ENCODE data around the gene PLBD2.
A peak's percentile ranks its signal among the peaks of the same experiment; 100 is the strongest.

Gene PLBD2

GRCh38 chr12:113371808-113372207 lies 13.4 kb downstream of the PLBD2 start:
- DNase-seq, result no peak

GRCh38 chr12:113372371-113372770 lies 14.0 kb downstream of the PLBD2 start:
- DNase-seq, result no peak

DNA sequence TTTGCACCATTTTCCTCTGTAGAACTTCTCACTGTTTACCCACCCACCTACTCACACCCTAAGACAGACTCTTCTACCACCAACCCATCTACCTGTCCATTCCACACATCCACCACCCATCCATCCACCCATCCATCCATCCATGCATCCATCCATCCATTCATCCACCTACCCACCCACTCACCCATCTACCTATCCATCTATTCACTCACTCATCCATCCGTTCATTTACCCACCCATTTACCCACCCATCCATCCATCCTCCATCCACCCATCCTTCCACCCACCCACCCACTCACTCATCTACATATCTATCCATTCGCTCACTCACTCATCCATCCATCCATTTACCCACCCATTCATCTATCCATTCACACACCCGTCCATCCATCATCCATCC lies 15.1 kb downstream of the PLBD2 start:
- no peak for DNase-seq

DNA sequence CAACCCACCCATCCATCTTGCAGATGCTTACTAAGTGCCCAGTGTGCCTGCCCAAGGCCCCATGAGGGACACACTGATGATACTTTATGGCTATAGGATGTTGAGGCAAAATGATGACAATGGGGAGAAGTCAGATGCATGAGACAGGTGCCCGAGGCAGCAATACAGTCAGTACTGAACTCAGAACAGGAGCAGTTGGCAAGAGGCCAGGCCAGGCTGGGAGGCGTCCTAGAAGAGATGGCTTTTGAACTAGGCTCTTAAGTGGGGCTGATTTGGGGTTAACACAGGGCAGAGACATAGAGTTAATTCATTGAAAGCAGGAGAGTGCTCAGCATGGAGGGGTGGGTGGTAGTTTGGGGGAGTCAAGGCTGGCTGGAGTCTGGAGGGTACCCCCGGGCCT lies 15.6 kb downstream of the PLBD2 start:
- no peak for DNase-seq

DNA sequence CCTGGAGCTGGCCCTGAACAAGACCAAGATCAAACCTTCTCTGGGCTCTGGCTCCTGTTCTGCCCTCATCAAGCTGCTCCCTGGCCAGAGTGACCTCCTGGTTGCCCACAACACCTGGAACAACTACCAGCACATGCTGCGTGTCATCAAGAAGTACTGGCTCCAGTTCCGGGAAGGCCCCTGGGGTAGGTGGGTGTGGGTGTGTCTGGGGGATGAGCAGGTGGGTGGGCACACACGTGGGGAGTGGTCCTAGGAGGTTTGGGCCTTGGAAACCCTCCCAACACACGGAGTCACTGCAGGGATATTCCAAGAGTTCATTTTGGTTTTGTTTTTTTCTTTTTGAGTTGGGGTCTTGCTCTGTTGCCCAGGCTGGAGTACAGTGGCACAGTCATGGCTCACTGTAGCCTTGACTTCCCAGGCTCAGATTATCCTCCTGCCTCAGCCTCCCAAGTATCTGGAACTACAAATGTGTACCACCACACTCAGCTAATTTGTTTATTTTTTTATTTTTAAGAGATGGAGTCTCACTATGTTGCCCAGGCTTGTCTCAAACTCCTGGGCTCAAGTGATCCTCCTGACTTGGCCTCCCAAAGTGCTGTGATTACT lies 16.5 kb downstream of the PLBD2 start:
- DNase-seq, result no peak

GRCh38 chr12:113378291-113378690 lies 19.9 kb downstream of the PLBD2 start:
- peak in 1 of 2 experiments; percentile 6 for DNase-seq

GRCh38 chr12:113381220-113381619 lies 22.8 kb downstream of the PLBD2 start:
- no peak for DNase-seq

DNA sequence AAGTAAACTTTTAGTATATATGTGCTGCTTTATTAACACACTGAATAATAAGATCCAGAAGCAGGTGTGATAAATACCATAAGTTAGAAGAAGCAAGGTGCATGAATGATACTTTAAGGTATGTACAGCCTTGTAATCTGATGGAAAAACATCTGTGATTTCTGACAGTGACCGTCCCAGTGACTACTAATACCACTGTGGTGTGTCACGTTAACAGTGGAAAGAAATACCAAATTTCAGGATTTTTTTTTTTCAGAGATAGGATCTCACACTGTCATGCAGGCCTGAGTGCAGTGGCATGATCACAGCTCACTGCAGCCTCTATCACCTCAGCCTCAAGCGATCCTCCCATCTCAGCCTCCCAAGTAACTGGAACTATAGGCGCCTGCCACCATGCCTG lies 23.8 kb downstream of the PLBD2 start:
- no peak for DNase-seq

GRCh38 chr12:113384778-113385177 lies 26.4 kb downstream of the PLBD2 start:
- no peak for DNase-seq

GRCh38 chr12:113385282-113385882 lies 27.0 kb downstream of the PLBD2 start:
- no peak for DNase-seq

DNA sequence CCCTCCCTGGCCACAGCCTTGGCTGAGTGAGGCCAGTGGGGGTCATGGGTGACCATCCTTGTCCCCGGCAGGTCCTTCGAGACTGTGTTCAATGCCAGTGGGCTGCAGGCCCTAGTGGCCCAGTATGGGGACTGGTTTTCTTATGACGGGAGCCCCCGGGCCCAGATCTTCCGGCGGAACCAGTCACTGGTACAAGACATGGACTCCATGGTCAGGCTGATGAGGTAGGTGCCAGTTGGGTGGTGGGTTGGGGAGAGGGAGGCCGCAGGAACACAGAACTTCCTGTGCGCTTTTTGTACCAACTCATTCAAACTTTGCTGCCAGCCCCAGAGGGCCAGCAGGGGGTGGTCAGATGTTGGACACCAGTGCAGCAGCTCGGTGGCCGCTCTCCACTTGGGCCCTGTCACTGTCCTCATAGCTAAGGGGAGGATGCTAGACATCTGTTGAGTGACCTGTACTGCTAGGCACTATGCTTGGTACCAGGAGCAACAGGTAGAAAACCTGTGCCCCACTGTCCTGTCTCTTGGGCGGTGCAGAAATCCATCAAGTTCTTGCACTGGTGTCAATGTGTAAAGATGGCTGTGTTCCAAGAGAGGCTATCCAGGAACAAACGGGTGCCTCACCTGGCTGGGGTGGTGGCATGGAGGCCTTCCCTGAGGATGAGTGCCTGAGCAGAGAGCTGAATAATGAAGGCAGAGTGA lies 28.6 kb downstream of the PLBD2 start:
- no peak for DNase-seq

GRCh38 chr12:113387631-113388030 lies 29.2 kb downstream of the PLBD2 start:
- DNase-seq, result no peak

DNA sequence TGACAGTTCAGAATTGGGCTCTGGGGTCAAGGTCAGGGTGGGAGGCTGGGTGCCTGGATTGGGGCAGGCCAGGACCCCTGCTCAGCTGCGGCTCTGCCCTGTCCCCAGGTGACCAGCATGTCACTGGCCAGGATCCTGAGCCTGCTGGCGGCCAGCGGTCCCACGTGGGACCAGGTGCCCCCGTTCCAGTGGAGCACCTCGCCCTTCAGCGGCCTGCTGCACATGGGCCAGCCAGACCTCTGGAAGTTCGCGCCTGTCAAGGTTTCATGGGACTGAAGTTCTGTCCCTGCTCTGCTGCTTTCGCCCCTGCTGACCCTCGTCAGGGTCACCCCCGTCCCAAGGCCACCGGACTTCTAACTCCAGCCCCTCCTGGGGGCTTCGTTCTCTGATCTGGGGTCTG lies 30.0 kb downstream of the PLBD2 start:
- no peak for DNase-seq

GRCh38 chr12:113390064-113391043 lies 32.0 kb downstream of the PLBD2 start:
- DNase-seq, result no peak

DNA sequence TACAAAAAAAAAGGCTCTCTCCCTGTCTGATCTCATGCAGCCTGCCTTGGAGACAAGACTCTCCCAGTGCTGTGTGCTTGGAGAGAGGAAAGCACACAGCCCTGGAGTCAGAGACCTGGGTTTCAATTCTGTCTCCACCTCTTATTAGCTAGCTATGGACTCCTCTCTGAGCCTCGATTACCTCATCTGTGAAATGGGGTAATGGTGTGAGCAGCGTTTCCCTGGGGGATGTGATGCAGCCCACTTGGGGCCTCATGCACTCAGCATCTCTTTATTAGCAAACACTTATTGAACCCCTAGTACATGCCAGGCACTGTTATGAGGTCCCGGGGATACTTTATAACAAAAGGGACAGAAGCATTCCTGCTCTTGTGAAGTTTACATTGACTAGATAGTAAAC lies 32.8 kb downstream of the PLBD2 start:
- no peak for DNase-seq

- DNase-seq, result no peak
Observed at GRCh38 chr12:113391650-113392337, 33.4 kb downstream of the PLBD2 start.

GRCh38 chr12:113392520-113392919 lies 34.1 kb downstream of the PLBD2 start:
- no peak for DNase-seq

DNA sequence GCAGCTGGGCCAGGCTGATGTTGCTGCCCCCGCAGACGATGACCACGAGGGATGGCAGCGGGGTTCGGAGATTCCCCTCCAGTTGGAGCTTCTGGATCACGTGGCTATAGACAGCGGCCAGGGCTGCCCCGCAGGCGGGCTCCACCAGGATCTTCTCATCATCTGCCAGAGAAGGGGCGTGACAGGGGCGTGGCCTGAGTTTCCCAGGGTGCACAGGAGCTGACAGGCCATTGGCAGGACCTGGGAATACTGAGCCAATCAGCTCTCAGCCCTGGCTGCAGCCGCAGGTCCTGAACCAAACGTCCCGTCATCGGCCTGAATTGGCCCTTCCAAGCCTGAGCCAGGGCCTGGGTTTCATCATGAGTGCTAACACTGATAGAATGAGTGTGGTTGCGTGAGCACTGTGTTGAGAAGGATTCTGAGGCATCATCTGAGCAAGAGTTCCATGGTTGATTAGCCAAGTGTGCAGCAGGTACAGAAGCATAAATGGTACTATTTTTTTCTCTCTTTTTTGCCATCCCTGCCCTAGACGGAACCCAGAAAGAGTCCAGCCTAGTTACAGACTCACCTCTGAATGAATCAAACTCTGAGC lies 34.7 kb downstream of the PLBD2 start:
- no peak for DNase-seq

GRCh38 chr12:113393749-113394148 lies 35.4 kb downstream of the PLBD2 start:
- no peak for DNase-seq

DNA sequence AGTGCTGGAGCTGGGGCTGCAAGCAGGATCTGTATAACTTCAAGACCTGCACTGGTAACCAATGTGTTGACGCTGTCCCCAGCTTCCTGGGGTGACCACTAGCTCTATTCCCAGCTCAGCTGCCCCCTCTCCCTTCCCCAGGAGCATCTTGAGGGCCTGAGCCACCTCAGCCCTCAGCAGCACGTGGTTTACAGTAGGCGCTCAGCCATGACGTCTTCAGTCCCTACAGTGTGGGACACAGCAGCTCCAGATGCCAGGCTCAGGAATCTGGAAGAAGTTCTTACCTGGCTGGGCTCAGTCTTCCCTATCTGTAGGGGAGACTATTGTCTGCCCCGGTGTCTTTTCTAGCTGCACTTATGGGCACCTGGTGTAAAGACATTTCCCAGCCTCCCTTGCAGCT lies 36.7 kb downstream of the PLBD2 start:
- DNase-seq, result no peak

DNA sequence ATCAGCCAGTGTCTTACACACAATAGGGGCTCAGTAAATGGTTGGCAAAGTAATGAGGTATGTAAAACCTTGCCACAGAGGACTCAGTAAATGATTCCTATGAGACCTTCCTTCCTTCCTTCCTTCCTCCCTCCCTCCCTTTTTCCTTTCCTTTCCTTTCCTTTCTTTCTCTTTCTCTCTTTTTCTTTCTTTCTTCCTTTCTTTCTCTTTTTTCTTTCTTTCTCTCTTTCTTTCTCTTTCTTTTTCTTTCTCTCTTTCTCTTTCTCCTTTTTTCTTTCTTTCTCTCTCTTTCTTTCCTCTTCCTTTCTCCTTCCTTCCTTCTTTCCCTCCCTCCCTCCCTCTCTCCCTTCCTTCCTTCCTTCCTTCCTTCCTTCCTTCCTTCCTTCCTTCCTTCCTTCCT lies 37.8 kb downstream of the PLBD2 start:
- DNase-seq, result no peak

GRCh38 chr12:113396828-113397496 lies 38.6 kb downstream of the PLBD2 start:
- no peak for DNase-seq

Measured in Kasumi-1 (cell line).